HG03066 (cell line): Measurements from ENCODE around the gene CIP2A.

Experiments
- ATAC-seq: cut with Tn5 transposase; IDR thresholded peaks from one replicate; pipeline ENCODE4 v1.9.1; 2021; ENCODE audit warnings: low read depth; ENCODE audit not compliant: unreplicated experiment

Gene CIP2A

DNA sequence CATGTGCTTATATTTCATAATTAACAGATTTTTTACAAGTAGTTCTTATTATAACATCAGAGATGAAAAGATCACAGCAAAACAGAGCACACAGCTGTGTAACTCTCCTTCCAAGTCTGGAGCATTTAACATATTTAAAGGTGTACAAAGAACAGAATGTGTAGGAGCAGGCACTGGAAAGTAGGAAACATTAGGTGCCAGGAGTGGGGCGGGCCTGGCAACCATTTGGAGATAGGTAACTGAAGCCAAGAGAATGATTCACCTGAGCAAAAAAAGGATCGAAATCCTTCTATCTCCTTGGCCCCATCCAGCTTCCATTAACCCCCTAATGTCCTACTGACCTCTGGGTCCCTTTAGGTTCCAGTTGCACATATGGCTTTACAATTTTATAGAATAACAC, 76.6 kb downstream of the CIP2A start:
- no peak for ATAC-seq

DNA sequence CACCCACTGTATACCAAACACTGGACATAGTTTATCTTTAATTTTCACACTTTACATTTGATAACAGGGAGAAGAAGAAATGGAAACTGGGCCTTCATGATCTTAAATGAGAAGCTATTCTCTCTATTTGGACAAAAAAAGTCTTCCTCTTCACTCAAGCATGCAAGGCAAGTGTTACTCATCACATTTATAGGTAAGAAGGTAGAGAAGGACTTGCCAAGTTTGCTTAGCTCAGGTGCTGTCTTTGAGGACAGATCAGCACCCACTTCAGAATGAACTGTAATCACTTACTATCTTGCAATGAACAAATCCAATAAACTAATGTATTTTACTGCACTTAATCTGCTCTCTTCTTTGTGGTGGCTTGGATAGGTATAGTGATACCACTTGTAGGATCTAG, 77.7 kb downstream of the CIP2A start:
- no peak for ATAC-seq

DNA sequence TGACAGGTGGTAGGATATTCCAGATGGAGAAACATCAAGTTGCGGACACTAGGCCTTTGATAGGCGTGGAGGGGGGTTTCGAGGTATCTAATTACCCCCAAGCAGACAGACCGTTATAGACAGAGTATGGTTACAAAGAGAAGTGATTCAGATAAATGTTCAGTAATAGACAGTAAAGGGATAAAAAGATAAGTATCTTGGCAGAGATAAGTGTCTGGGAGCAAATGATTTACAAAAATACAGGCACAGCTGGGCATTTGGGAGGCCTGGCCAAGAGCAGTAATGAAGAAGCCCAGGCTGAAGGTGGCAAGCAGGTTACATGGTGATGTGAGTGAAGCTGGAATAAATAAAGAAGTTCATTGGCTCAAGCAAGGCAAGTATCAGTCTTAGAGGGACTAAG, 78.2 kb downstream of the CIP2A start:
- no peak for ATAC-seq

DNA sequence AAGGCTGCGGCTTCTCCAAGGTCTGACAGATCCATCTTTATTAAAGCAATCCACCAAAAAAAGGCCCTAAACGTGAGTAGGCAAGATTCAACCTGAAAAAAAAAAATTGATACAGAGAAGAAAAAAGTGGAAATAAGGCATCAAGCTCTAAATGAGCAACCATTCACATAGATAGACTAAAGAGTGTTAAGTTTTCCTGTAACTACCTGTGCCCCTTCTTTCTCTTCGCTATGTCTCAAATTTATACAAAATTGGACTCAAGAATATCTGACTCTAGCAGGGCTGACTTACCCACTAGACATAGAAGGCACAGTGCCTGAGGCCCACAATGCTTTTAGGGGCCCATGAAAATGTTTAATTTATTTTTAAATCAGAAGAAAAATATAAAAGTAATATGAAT, 78.7 kb downstream of the CIP2A start, which contains the start of gene MYH15:
Gene MYH15, minus strand, starts transcription at position 101 of the 400 bp plus-strand sequence. Its CDS starts 66 bp downstream, at position 35.
- no peak for ATAC-seq

DNA sequence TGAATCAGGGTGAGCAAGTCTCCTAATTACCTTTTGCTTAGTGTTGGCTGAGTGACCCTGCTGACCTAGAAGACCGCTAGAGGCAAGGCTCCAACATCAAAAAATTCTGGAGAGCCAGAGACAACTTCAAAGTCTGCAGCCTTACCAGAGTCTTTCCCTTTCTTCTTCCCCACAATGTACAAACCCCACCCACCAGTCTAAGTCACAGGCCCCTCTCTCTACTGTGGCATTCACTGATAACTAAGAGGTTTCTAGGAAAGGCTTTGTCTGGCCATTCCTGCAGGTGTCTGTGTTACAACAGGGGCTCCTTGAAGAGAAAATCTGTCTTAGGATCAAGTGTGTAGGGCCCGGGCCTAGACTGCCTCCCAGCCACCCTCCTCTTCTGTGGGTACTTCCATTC, 79.4 kb downstream of the CIP2A start:
- ATAC-seq: no peak

DNA sequence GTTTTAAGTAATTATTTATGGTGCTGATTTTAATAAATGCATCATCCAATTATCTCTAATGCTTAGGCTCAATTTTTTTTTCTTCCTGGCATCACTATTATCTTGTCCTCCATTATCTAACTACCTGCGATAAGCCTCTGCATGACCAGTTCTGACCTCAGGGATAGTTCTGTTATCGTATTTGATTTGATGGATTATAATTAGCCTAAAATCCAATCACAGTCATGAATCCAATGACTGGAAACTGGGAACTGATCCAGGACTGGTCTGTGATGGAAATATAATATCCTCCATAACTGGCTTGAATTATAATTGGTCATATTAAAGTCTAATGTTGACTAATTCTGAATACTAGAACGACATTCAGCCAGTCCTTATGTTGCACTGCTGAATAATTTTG, 80.0 kb downstream of the CIP2A start:
- ATAC-seq: no peak

DNA sequence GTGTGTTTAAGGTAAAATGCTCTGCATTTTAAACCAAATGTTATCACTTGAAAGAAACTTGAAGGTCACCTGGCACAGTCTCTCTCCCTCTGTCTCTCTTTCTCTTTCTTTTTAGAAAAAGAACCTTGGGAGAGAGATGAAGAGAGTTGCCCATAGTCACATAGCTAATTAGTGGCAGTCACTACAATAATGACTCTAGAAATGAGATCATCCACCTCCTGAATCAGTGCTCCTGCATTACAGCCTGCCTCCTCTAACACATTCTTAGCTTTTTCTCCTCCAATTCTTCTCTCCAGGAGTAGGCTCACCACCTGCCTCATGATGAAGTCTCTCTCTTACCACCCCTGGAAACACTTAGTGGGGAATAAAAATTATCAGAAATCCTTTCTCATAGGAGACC, 81.3 kb downstream of the CIP2A start:
- ATAC-seq: no peak

DNA sequence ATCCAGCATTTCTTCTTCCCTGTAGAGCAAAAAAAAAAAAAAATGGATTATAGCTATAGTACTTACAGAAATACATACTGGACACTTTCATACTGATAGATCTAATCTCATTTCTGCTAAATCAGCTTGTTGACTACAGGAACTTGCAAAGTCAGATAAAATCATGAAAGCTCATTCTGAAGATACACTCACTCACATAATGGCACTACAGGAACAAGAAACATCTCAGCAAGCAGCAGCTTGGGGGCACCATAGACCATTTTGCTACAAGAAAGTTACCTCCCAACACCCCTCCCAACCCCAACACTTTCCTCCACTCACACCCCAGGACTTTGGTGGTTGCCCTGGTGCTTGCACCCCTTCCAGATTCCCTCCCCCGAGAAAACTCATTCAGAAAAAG, 83.4 kb downstream of the CIP2A start:
- ATAC-seq: no peak

DNA sequence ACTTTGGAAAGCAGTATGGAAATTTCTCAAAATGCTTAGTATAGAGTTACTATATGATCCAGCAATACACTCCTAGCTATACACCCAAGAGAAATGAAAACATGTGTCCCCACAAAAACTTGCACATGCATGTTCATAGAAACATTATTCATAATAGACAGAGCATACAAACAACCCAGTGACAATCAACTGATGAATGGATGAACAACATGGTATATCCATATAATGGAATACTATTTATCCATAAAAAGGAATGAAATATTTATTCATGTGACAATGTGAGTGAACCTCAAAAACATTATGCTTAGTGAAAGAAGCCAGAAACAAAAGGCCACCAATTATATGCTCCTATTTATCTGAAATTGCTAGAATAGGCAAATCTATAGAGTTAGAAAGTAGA, 85.5 kb downstream of the CIP2A start:
- no peak for ATAC-seq

DNA sequence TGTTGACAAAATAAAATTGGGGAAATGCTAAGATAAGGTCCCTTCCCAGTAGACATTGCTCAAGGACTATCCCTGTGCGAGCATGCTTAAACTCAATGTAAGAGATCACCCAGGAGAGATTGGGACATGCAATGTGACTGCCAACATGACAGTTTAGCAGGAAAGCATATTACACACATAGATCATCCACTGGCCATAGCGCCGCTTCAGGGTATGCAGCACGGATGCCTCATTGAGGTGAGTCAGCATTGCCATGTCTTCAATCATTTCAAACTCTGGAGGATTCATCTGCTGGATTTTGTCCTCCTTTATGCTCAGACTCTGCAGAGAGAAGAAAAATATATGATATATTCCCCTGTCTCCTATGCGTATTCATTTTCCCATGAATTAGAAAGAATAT, 87.7 kb downstream of the CIP2A start:
- ATAC-seq: no peak

DNA sequence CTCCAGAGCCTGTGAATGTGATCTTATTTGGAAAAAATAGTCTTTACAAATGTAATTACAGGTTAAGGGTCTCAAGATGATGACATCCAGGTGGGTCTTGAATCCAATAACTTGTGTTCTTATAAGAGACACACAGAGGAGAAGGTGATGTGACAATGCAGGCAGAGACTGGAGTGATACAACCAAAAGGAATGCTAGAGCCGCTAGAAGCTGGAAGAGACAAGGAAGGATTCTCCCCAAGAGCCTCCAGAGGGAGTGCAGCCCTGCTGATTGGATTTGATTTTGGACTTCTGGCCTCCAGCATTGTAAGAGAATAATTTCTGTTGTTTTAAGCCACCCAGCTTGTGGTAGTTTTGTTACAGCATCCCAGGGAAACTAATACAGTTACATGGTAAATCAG, 88.5 kb downstream of the CIP2A start:
- no peak for ATAC-seq
